ENCODE data around the gene ZNF93.
A peak's percentile ranks its signal among the peaks of the same experiment; 100 is the strongest.
"Not testable (repeated sequence)": the region's sequence is repeated elsewhere in the genome, so short reads cannot be mapped to it uniquely, and the experiment has no call there.

ZNF93 gene

DNA sequence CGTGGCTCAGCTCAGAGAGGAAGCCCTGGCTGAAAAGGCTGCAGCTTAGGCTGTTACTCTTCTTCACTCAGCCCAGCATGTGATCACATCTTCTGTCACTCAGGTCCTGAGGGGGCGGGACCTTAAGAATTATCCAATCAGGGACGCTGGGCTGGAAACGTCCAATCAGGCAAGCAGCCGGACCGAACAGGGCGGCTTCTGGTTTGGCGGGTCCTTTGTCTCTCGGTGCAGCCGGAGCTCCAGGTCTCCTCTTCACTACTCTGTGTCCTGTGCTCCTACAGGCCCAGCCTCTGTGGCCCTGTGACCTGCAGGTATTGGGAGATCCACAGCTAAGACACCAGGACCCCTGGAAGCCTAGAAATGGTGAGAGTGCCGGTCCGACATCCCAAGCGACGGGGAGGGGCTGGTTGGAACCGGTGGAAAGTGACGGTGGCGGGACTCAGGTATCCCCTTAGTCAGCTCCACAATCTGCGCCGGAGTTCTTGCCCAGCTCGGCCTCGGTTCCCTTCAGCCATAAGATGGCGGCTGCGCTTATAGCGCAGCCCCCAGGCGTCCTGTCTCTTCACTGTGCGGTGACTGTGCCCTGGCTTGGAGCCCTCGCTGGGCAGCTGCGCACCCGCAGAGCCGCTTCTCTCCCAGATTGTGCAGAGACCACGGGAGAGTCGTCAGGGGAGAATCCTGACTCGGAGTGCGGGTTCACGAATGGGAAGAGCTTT lies at the start of gene ZNF93:
TSS of gene ZNF93 (plus strand) at position 218 of the 716 bp plus-strand sequence. CDS start at position 361, 143 bp downstream.
- DNase-seq = peak; percentile 66 to 76 (median 74)

DNA sequence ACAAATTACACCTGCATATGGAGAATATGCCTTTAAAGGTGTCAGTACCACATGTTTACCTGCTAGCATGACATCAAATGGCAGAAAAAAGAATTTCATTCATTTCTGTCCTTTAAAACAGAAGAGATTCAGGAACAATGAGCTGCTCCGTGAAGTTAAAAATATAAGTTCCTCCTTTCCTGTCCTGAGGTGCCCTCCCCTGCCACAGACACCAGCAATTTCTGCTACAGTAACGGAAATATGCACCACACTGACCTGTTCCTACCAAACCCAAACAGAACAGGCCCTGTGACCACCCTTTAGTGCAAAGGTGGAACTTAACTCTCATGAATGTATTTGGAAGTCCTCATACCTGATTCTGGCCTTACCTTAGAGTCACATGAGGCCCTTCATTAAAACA lies 49.0 kb upstream of the ZNF93 start:
- not testable (repeated sequence) for DNase-seq

DNA sequence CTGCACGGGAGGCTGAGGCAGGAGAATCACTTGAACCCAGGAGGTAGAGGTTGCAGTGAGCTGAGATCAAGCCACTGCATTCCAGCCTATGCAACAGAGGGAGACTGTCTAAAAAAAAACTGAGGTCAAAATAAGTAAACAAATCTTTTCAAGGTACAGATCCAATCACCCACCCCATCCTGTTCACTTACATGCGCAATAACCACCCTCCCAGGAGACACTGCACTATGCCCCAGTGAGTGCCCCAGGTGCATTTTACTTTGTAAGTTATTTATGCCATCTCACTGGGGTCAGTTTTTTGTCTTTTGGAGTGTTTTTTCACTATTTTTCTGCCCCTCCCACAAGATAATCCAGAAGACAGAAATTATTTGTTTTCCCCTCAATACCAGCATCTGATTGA lies 42.0 kb upstream of the ZNF93 start:
- no peak for DNase-seq

DNA sequence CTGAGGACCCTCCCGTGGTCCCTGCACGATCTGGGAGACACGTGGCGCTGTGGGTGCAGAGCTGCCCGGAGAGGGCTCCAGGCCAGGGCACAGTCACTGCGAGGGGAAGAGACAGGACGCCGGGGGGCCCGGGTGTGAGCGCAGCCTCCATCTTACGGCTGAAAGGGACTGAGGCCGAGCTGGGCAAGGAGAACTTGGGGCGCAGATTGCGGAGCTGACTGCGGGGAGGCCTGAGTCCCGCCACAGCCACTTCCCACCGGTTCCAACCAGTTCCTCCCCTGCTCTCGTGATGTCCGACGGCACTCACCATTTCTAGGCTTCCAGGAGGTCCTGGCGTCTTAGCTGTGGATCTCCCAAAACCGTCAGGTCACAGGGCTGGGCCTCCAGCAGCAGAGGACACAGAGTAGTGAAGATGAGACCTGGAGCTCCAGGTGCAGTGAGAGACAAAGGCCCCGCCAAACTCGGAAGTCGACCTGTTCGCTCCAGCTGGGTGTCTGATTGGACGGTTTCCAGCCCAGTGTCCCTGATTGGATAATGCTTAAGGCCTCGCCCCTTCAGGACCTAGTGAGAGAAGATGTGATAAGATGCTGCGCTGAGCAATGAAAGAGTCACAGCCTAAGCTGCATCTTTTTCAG lies 39.9 kb upstream of the ZNF93 start:
- peak in 2 of 4 experiments; percentile 13 to 17 for DNase-seq

DNA sequence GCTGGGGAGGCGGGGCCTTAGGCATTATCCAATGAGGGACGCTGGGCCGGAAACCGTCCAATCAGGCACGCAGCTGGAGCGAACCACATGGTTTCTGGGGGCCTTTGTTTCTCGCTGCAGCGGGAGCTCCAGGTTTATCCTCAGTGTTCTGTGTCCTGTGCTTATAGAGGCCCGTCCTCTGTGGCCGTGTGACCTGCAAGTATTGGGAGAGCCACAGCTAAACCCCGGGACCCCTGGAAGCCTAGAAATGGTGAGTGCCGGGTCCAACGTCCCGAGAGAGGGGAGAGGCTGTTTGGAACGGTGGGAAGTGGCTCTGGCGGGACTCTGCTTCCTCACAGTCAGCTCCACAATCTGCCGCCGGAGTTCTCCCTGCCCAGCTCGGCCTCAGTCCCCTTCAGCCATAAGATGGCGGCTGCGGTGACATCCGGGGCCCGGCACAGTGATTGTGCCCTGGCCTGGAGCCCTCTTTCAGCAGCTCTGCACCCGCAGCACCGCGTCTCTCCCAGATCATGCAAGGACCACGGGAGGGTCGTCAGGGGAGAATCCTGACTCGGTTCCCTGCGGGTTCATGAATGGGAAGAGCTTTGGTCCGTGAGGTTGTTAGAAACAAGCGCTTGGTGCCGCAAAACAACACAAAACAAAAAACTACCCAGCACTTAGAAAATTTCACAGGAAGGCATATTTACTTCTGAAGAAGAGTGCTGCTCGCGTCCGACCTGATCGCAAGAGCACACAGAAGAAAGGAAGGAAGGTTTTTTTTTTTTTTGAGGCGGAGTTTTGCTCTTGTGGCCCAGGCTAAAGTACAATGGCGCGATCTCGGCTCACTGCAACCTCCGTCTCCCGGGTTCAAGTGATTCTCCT lies 34.8 kb upstream of the ZNF93 start, which contains the start of gene ZNF253:
TSS of gene ZNF253 (plus strand) at position 133 of the 861 bp plus-strand sequence. CDS start at position 248, 115 bp downstream.
- peak; percentile 84 to 91 (median 88) for DNase-seq

DNA sequence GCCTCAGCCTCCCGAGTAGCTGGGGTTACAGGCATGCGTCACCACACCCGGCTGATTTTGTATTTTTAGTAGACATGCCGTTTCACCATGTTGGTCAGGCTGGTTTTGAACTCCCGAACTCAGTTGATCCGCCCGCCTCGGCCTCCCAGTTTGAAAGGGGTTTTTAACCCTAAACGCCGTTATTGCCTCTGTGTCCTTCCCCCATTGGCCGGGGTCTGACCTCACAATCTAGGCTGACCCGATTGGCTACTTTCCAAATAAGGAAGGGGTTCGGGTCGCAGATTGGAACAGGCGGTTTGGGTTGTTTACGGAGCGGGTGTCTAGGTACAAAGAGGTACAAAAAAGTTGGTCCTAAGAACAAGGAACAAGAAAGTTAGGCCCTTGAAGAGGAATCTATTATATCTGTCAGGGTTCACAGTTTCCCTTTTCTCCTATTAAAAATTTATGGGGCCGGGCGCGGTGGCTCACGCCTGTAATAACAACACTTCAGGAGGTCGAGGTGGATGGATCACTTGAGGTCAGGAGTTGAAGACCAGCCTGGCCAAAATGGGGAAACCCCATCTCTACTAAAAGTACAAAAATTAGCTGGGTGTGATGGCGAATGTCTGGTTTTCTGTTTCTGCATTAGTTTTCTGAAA lies 34.0 kb upstream of the ZNF93 start:
- peak in 3 of 4 experiments; percentile 4 to 19 (median 15) for DNase-seq

DNA sequence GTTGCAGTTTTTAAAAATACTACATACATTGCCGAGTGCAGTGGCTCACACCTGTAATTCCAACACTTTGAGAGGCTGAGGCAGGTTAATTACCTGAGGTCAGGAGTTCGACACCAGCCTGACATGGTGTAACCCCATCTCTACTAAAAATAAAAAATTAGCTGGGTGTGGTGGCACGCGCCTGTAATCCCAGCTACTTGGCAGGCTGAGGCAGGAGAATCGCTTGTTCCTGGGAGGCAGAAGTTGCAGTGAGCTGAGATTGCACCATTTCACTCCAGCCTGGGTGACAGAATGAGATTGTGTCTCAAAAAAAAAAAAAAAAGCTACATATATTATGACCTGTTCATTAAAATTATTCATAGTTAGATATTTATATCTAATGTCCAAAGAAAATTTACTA lies 30.7 kb upstream of the ZNF93 start:
- not testable (repeated sequence) for DNase-seq

DNA sequence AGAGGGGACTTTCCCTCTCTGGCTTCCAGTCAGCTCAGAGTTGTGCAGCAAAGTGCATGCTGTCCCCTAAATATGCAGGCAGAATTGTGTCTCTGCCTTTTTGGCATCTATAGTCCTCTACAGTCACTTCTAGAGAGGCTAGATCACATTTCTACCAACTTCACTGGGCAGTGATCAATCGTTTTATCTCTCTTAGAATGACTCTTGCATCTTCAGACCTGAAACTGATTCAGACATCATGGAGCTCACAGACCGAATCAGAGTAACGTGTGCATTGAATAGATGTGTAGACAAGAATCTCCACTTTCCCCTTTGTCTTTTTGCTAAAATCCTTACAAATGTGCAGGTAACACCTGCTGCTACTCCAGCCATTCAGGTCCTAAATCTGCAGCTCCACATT lies 28.8 kb upstream of the ZNF93 start:
- no peak for DNase-seq

DNA sequence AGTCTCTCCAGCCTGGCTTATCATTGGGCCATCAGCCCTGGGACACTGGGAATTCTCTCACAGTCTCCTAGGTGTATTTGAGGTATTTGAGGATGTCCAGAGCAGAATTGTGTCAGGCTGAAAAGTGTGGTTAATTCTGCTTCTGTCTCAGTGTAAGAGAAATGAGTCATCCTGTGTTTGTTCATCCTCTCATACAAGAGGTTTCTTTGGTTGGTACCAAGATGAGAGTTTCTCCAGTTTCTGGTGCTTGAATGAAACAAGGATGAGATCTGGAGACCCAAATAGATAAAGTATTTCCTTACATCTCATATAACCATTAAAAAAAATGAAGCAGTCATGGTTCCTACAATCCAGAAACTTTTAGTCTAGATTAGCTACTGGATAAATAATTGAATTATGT lies 27.4 kb upstream of the ZNF93 start:
- no peak for DNase-seq

DNA sequence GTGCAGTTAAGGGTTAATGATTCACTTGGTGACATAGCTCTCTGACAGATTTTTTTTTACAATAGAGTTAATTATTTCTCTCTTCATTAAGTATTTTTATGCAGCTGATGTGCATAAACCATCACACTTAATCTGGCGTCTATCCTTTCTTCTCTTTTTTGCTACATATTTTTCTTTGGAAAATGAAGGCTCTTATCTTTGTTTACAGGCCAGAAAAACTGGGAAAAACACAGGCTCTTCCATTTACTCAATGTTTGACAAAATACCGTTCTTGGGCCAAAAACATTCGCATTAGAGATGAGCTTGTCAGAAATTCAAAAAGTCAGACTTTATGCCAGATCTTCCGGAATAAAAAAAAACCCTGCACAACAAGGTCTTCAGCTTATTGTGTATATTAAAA lies 23.0 kb upstream of the ZNF93 start:
- no peak for DNase-seq

DNA sequence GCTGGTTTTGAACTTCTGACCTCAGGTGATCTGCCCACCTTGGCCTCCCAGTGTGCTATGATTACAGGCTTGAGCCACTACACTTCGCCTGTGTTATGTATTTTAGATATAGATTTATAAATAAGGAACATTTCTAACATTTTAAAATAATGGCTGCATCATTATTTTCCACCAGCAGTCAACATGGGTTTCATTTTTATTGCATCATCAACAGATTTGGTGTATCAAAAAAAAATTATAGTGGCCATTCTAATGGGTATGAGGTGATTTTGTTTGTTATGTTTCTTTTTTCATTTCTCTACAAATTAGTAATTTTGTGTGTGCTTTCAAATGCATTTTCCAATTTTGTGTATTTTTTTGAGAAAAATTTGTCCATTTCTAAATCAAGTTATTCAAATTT lies 16.2 kb upstream of the ZNF93 start:
- DNase-seq = no peak

DNA sequence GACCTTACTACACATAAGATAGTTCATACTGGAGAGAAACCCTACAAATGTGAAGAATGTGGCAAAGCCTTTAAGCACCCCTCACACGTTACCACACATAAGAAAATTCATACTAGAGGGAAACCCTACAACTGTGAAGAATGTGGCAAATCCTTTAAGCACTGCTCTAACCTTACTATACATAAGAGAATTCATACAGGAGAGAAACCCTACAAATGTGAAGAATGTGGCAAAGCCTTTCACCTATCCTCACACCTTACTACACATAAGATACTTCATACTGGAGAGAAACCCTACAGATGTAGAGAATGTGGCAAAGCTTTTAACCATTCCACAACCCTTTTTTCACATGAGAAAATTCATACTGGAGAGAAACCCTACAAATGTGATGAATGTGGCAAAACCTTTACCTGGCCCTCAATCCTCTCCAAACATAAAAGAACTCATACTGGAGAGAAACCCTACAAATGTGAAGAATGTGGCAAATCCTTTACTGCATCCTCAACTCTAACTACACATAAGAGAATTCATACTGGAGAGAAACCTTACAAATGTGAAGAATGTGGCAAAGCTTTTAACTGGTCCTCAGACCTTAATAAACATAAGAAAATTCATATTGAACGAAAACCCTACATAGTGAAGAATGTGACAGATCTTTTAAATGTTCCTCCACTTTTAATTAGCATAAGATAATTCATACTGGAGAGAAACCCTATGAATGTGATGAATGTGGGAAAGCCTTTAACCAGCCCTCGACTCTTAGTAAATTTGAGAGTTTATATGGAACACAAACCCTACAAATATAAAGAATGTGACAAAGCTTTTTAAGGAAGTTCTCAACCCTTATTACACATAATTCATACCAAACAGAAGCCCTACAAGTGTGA lies 8.4 kb upstream of the ZNF93 start:
- not testable (repeated sequence) for DNase-seq

DNA sequence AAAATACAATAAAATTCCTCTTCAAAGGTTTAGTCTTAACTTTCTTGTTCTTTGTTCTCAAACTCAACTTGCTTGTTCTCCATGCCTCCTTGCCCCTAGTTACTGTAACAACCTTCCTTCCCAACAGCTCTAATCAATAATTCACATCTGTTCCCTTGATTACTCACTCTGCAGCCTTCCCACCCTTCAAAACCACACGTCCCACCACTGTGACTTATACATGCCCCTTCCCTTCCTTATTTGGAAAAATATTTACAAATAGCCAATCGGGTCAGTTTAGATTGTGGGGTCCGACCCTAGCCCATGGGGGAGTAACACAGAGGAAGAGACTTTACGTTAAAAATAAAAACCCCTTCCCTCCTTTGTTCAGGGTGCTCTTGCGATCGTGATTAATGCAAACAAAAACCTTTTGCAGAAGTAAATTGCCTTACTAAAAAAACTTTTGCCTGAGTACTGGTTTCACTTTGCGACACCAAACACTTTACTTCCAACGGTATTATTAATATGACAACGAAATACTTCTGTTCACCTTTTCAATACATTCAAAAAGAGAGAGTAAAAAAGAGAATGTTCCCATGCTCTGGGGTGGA lies 512 bp upstream of the ZNF93 start:
- no peak for DNase-seq

DNA sequence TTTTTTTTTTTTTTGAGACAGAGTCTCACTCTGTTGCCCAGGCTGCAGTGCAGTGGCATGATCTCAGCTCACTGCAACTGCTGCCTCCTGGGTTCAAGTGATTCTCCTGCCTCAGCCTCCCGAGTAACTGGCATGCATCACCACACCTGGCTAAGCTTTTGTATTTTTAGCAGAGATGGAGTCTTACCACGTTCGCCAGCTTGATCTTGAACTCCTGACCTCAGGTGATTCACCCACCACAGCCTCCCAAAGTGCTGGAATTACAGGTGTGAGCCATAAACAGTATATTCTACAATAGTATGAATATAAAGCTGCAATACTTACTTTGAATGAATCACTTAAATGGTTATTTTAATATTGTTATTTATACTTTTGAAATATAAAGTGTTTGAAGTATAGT lies 6.8 kb downstream of the ZNF93 start:
- DNase-seq = not testable (repeated sequence)

DNA sequence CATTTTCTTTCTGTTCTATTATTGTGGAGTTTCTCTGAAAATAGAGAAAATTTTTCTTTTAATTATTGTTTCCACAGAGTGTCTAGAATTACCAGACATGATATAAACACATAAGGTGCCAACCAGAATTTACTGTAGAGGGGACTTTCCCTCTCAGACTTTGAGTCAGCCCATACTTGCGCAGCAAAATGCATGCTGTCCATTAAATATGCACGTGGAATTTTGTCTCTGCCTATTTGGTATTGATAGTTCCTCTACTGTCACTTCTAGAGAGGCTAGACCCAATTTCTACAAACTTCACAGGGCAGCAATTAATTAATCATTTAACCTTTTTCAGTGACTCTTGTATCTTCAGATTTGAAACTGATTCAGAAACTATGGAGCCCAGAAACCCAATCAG lies 8.9 kb downstream of the ZNF93 start:
- no peak for DNase-seq

DNA sequence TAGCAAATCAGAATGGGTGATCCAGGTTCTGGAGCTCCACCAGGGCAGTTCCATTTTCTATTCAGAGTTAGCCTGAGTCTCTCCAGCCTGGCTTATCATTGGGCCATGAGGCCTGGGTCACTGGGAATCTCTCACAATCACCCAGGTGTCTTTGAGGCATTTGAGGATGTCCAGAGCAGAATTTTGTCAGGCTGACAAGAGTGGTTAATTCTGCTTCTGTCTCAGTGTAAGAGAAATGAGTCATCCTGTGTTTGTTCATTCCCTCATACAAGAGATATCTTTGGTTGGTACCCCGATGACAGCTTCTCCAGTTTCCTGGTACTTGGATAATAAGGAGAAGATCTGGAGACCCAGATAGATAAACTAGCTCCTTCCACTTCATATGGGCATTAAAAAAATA lies 10.4 kb downstream of the ZNF93 start:
- DNase-seq = no peak

DNA sequence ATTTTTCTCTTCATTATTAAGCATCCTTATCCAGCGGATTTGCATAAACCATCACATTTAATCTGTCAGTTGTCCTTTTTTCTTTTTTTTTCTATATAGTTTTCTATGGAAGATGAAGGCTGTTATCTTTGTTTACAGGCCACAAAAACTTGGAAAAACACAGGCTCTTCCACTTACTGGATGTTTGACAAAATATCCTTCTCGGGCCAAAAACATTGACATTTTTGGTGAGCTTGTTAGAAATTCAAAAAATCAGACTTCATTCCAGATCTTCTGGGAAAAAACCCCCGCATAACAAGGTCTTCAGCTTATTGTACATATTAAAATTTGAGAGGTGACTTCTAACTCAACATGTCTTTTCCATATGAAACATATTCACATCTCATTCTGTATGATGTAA lies 13.8 kb downstream of the ZNF93 start:
- no peak for DNase-seq

DNA sequence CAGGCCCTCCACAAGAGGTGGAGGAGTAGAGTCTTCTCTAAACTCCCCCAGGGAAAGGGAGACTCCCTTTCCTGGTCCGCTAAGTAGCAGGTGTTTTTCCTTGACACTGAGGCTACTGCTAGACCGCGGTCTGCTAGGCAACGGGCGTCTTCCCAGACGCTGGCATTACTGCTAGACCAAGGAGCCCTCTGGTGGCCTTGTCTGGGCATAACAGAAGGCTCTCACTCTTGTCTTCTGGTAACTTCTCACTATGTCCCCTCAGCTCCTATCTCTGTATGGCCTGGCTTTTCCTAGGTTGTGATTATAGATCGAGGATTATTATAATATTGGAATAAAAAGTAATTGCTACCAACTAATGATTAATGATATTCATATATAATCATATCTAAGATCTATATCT lies 29.7 kb downstream of the ZNF93 start:
- peak in 2 of 4 experiments; percentile 1 to 4 for DNase-seq

DNA sequence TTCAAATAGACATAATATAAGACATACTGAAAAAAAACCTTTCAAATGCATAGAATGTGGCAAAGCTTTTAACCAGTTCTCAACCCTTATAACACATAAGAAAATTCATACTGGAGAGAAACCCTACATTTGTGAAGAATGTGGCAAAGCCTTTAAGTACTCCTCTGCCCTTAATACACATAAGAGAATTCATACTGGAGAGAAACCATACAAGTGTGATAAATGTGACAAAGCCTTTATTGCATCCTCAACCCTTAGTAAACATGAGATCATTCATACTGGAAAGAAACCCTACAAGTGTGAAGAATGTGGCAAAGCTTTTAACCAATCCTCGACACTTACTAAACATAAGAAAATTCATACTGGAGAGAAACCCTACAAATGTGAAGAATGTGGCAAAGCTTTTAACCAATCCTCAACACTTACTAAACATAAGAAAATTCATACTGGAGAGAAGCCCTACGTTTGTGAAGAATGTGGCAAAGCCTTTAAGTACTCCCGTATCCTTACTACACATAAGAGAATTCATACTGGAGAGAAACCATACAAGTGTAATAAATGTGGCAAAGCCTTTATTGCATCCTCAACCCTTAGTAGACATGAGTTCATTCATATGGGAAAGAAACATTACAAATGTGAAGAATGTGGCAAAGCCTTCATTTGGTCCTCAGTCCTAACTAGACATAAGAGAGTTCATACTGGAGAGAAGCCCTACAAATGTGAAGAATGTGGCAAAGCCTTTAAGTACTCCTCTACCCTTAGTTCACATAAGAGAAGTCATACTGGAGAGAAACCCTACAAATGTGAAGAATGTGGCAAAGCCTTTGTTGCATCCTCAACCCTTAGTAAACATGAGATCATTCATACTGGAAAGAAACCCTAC lies 32.9 kb downstream of the ZNF93 start:
- DNase-seq = not testable (repeated sequence)

DNA sequence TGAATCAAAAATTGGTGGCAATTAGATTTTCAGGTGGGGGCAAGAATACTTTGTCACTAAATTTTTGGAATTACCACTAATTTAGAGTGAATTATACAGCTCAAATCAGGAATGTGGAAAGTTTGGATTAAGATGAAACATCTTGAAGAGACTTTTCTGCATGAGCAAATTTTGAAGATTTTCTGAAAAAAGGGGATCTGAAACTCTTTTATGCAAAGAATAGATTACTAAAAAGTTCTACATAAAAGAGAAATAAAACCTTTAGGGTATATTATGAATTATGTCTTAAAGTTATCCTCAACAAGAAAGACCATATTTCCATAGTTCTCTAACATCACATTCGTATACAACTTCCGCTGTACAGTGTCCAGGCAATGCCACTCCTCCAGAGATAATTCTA lies 36.7 kb downstream of the ZNF93 start:
- DNase-seq = no peak

Data from activated CD4-positive, CD25-positive, alpha-beta regulatory T cell (primary cell).